IMR-90 (cell line): ENCODE data around the gene PRICKLE2. TPM values are rescaled to one million over a fixed set of nuclear protein-coding genes. Genes with fewer than 3 reads are reported as not detected.

ENCODE experiments used
- ATAC-seq: fragments of 200-7000 bp; cut with Tn5 transposase; 2 replicates; pipeline ENCODE4 v1.9.1; 2020; ENCODE audit warnings: low read depth, mild to moderate bottlenecking, moderate library complexity
- BruUV-seq: library from RNA; stranded (reverse); fragments of 400-500 nt; replicated peaks from 2 replicates; lab custom pipeline; 2021; lab: Mats Ljungman, UMichigan
- CTCF ChIA-PET: fragments of 300-600 bp; formaldehyde crosslinking; extraction: SDS; loops from one replicate; lab custom pipeline; 2021; ENCODE audit warnings: antibody characterized with exemption; lab: Yijun Ruan, JAX
- POLR2A ChIA-PET: fragments of 300-600 bp; sonication (Branson Sonifier 250); formaldehyde crosslinking; loops from one replicate; lab custom pipeline; 2022; ENCODE audit warnings: antibody characterized with exemption; ENCODE audit not compliant: unreplicated experiment; lab: Charles Lee
- DNase-seq: peaks from one replicate; pipeline ENCODE4 v3.0.0; 2013
- H2AFZ ChIP-seq: replicated peaks from 2 replicates; pipeline ENCODE3; 2013; ENCODE audit warnings: low read length, mild to moderate bottlenecking; ENCODE audit not compliant: poor library complexity
- H2AK5ac ChIP-seq: 2 replicates; pipeline ENCODE4 v1.6.1; 2013; ENCODE audit warnings: low read depth, low read length, inconsistent platforms
- H2AK9ac ChIP-seq: replicated peaks from 2 replicates; pipeline ENCODE3; 2013; ENCODE audit warnings: mild to moderate bottlenecking, low read depth, low read length, moderate library complexity; ENCODE audit not compliant: poor library complexity
- H2BK120ac ChIP-seq: 2 replicates; pipeline ENCODE4 v1.6.1; 2013; ENCODE audit warnings: low read depth, low read length, inconsistent platforms
- H2BK15ac ChIP-seq: 3 replicates; pipeline ENCODE4 v1.6.1; 2013; ENCODE audit warnings: low read depth, low read length, inconsistent platforms
- H2BK20ac ChIP-seq: 2 replicates; pipeline ENCODE4 v1.6.1; 2013; ENCODE audit warnings: low read depth, mild to moderate bottlenecking, inconsistent platforms, low read length, moderate library complexity
- H2BK5ac ChIP-seq: 2 replicates; pipeline ENCODE4 v1.6.1; 2013; ENCODE audit warnings: mild to moderate bottlenecking, low read depth, low read length, inconsistent platforms; ENCODE audit not compliant: poor library complexity, severe bottlenecking
- H3K14ac ChIP-seq: replicated peaks from 2 replicates; pipeline ENCODE4 v1.6.1; 2013; ENCODE audit warnings: low read depth, low read length, inconsistent platforms
- H3K18ac ChIP-seq: 2 replicates; pipeline ENCODE4 v1.6.1; 2013; ENCODE audit warnings: low read depth, low read length, control low read depth
- H3K23ac ChIP-seq: 2 replicates; pipeline ENCODE4 v1.6.1; 2013; ENCODE audit warnings: low read depth, low read length, inconsistent platforms
- H3K27ac ChIP-seq: 2 replicates; pipeline ENCODE4 v1.5.1; 2013; ENCODE audit warnings: mild to moderate bottlenecking, control low read depth, low read length; ENCODE audit not compliant: insufficient read depth
- H3K27me3 ChIP-seq: 2 replicates; pipeline ENCODE4 v1.6.1; 2013; ENCODE audit warnings: low read length; ENCODE audit not compliant: control insufficient read depth, insufficient read depth
- H3K36me3 ChIP-seq: 2 replicates; pipeline ENCODE4 v1.6.1; 2013; ENCODE audit warnings: low read length, mixed read lengths; ENCODE audit not compliant: control insufficient read depth, insufficient read depth
- H3K4ac ChIP-seq: 2 replicates; pipeline ENCODE4 v1.6.1; 2013; ENCODE audit warnings: low read depth, low read length, inconsistent platforms
- H3K4me1 ChIP-seq: 2 replicates; pipeline ENCODE4 v1.6.1; 2013; ENCODE audit warnings: low read length, mixed read lengths; ENCODE audit not compliant: control insufficient read depth, insufficient read depth
- H3K4me2 ChIP-seq: 2 replicates; pipeline ENCODE4 v1.6.1; 2013; ENCODE audit warnings: low read depth, mild to moderate bottlenecking, control low read depth, low read length, moderate library complexity
- H3K4me3 ChIP-seq: 2 replicates; pipeline ENCODE4 v1.5.1; 2013; ENCODE audit warnings: low read depth, mild to moderate bottlenecking, control low read depth, low read length, moderate library complexity; ENCODE audit not compliant: insufficient read depth
- H3K56ac ChIP-seq: 2 replicates; pipeline ENCODE4 v1.6.1; 2013; ENCODE audit warnings: low read length, inconsistent platforms; ENCODE audit not compliant: insufficient read depth; ENCODE audit errors: extremely low read depth
- H3K79me1 ChIP-seq, 2 experiments: 2 replicates each; pipeline ENCODE4 v1.6.1; 2013; ENCODE audit warnings: low read length in 2 of 2, inconsistent platforms in 1 of 2, low read depth in 1 of 2
- H3K9ac ChIP-seq: 2 replicates; pipeline ENCODE4 v1.6.1; 2013; ENCODE audit warnings: low read depth, low read length, control low read depth
- H3K9me1 ChIP-seq: 2 replicates; pipeline ENCODE4 v1.6.1; 2013; ENCODE audit warnings: low read length, inconsistent platforms; ENCODE audit not compliant: insufficient read depth
- H3K9me3 ChIP-seq: 2 replicates; pipeline ENCODE4 v1.6.1; 2013; ENCODE audit warnings: low read length; ENCODE audit not compliant: control insufficient read depth, insufficient read depth
- H4K20me1 ChIP-seq: 2 replicates; pipeline ENCODE4 v1.6.1; 2013; ENCODE audit warnings: low read length, inconsistent platforms; ENCODE audit not compliant: insufficient read depth
- H4K5ac ChIP-seq: 2 replicates; pipeline ENCODE4 v1.6.1; 2013; ENCODE audit warnings: mild to moderate bottlenecking, low read depth, low read length, control low read depth
- H4K8ac ChIP-seq, 2 experiments: 2 replicates each; pipeline ENCODE4 v1.6.1; 2013; ENCODE audit warnings: low read depth in 2 of 2, low read length in 2 of 2, control low read depth in 1 of 2, inconsistent platforms in 1 of 2
- H4K91ac ChIP-seq: 2 replicates; pipeline ENCODE4 v1.6.1; 2013; ENCODE audit warnings: low read depth, low read length, inconsistent platforms; ENCODE audit not compliant: insufficient read depth
- BHLHE40 ChIP-seq: fragments of 150-350 bp; IDR thresholded peaks from 2 replicates; pipeline ENCODE4 v1.6.1; 2016; ENCODE audit warnings: mild to moderate bottlenecking, low read depth, low read length
- CEBPB ChIP-seq: IDR thresholded peaks from 2 replicates; pipeline ENCODE4 v1.6.1; 2012; ENCODE audit warnings: low read depth, low read length, improper control_type of control experiment
- CHD1 ChIP-seq: IDR thresholded peaks from 2 replicates; pipeline ENCODE4 v1.6.1; 2012; ENCODE audit warnings: low read depth, low read length, improper control_type of control experiment
- MAFK ChIP-seq: IDR thresholded peaks from 2 replicates; pipeline ENCODE4 v1.6.1; 2012; ENCODE audit warnings: low read depth, low read length, improper control_type of control experiment
- MXI1 ChIP-seq: IDR thresholded peaks from 2 replicates; pipeline ENCODE4 v1.6.1; 2012; ENCODE audit warnings: low read depth, mild to moderate bottlenecking, low read length, moderate library complexity, borderline replicate concordance
- NFE2L2 ChIP-seq: fragments of 150-350 bp; IDR thresholded peaks from 2 replicates; pipeline ENCODE4 v1.6.1; 2016; ENCODE audit warnings: low read depth, mild to moderate bottlenecking, low read length
- POLR2A ChIP-seq: IDR thresholded peaks from 2 replicates; pipeline ENCODE4 v1.6.1; 2012; ENCODE audit warnings: mild to moderate bottlenecking, low read depth, low read length
- RAD21 ChIP-seq: IDR thresholded peaks from 2 replicates; pipeline ENCODE4 v1.6.1; 2012; ENCODE audit warnings: low read length, improper control_type of control experiment
- RCOR1 ChIP-seq: IDR thresholded peaks from 2 replicates; pipeline ENCODE4 v1.6.1; 2012; ENCODE audit warnings: mild to moderate bottlenecking, low read length, improper control_type of control experiment; ENCODE audit not compliant: insufficient replicate concordance
- RFX5 ChIP-seq: IDR thresholded peaks from 2 replicates; pipeline ENCODE4 v1.8.0; 2012; ENCODE audit warnings: low read depth, mild to moderate bottlenecking, low read length, moderate library complexity
- SMC3 ChIP-seq: fragments of 150-350 bp; IDR thresholded peaks from 2 replicates; pipeline ENCODE4 v1.6.1; 2016; ENCODE audit warnings: low read depth, mild to moderate bottlenecking, antibody characterized with exemption, low read length, moderate library complexity
- USF2 ChIP-seq: fragments of 150-350 bp; IDR thresholded peaks from 2 replicates; pipeline ENCODE4 v1.6.1; 2017; ENCODE audit warnings: mild to moderate bottlenecking, antibody characterized with exemption, low read length, low read depth
- WGBS, 2 experiments: methylation state at CpG; one replicate each; pipeline versions ENCODE4 v1.1.5 to v1.1.7; 2013; ENCODE audit warnings: missing lambda C conversion rate in 2 of 2; ENCODE audit not compliant: insufficient read length in 1 of 2; ENCODE audit errors: extremely low coverage in 2 of 2; 5-methylcytosine and 5-hydroxymethylcytosine counted together
- dilution Hi-C: fragments of 300-500 bp; cut with HindIII; formaldehyde crosslinking; loops from one replicate; pipeline ENCODE4 v1.14.3; 2018; ENCODE audit warnings: low sequenced_read_pairs; ENCODE audit not compliant: unreplicated experiment
- in situ Hi-C: fragments of 300-500 bp; cut with MboI; formaldehyde crosslinking; loops from 3 replicates; pipeline ENCODE4 v1.14.3; 2019; ENCODE audit warnings: low sequenced_read_pairs, inconsistent platforms, mixed read lengths
- intact Hi-C: fragments of 100-400 bp; cut with micrococcal nuclease; formaldehyde crosslinking; loops from 2 replicates; pipeline ENCODE4 v1.10.0; 2022
- polyA plus RNA-seq, 3 experiments: library from polyadenylated mRNA; depleted of rRNA; stranded (reverse); fragments of >200 nt; gene quantifications; 2 replicates each; pipeline ENCODE4 v1.2.3, GENCODE V29; 2012; ENCODE audit warnings: low replicate concordance in 1 of 3
- total RNA-seq: library from RNA; depleted of rRNA; stranded (reverse); fragments of >200 nt; gene quantifications from 2 replicates; pipeline ENCODE4 v1.2.3, GENCODE V29; 2012
- TF ChIP-seq, protein P1 (sequence below): conservative IDR thresholded peaks from 2 replicates; pipeline ENCODE4 v1.5.1; 2012; ENCODE audit warnings: mild to moderate bottlenecking, low read depth, low read length, improper control_type of control experiment
- TF ChIP-seq, protein P2 (sequence below): fragments of 150-350 bp; IDR thresholded peaks from 2 replicates; pipeline ENCODE4 v1.6.1; 2016; ENCODE audit warnings: low read depth, mild to moderate bottlenecking, low read length, moderate library complexity, borderline replicate concordance

Gene PRICKLE2
- total and polyA plus RNA-seq, 2 of the 4 experiments (the other 2 are of a cell fraction) = 4.1 to 14.2 TPM

DNA sequence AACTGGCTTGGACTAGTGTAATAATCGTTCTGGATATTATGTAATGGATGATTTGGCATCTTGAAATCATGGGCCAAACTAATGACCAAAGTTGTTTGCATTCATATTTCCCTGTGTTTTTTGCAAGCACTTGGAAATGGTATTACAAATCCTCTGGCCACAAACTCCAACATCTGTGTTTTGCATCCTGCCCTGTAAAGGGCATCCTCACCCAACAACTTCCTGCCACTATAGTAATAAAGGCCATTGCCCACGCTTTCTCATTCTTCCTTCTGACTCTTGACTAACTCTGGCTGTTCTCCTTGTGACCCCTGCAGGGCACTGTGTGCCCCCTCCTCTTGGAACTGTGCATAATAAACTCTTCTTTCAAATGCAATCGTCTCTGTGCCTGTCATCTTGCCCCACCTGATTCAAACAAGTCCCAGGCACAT is 176.6 kb downstream of the PRICKLE2 start:
- peak; percentile 16 for DNase-seq
- no TSS peak for BruUV-seq

More for the DNA sequence above, 176.6 kb downstream of the PRICKLE2 start:
- TF ChIP-seq CEBPB (no peak), BHLHE40 (no peak), RCOR1 (no peak), MXI1 (no peak), SMC3 (no peak), RFX5 (no peak), NFE2L2 (no peak), RAD21 (no peak), MAFK (no peak), USF2 (no peak), CHD1 (no peak), POLR2A (no peak)
- TF ChIP-seq, protein P1, sequence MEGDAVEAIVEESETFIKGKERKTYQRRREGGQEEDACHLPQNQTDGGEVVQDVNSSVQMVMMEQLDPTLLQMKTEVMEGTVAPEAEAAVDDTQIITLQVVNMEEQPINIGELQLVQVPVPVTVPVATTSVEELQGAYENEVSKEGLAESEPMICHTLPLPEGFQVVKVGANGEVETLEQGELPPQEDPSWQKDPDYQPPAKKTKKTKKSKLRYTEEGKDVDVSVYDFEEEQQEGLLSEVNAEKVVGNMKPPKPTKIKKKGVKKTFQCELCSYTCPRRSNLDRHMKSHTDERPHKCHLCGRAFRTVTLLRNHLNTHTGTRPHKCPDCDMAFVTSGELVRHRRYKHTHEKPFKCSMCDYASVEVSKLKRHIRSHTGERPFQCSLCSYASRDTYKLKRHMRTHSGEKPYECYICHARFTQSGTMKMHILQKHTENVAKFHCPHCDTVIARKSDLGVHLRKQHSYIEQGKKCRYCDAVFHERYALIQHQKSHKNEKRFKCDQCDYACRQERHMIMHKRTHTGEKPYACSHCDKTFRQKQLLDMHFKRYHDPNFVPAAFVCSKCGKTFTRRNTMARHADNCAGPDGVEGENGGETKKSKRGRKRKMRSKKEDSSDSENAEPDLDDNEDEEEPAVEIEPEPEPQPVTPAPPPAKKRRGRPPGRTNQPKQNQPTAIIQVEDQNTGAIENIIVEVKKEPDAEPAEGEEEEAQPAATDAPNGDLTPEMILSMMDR = no peak
- TF ChIP-seq, protein P2, sequence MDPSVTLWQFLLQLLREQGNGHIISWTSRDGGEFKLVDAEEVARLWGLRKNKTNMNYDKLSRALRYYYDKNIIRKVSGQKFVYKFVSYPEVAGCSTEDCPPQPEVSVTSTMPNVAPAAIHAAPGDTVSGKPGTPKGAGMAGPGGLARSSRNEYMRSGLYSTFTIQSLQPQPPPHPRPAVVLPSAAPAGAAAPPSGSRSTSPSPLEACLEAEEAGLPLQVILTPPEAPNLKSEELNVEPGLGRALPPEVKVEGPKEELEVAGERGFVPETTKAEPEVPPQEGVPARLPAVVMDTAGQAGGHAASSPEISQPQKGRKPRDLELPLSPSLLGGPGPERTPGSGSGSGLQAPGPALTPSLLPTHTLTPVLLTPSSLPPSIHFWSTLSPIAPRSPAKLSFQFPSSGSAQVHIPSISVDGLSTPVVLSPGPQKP = no peak
- peak; percentile 29; the same call in 1 of the 2 replicates for ATAC-seq
- CTCF ChIA-PET = no interaction called here
- Histone ChIP-seq H4K20me1 (no peaks in the 10 kb centered on the region), H2AFZ (no peak overlapping the region), H2AK9ac (no peak overlapping the region), H3K4me1 (no peaks in the 10 kb centered on the region; the same call in 1 of the 2 replicates), H2BK120ac (no peak overlapping the region), H3K4ac (no peak overlapping the region), H2BK20ac (no peak overlapping the region), H3K9me3 (no peaks in the 10 kb centered on the region), H3K9ac (no peak overlapping the region), H3K18ac (no peak overlapping the region), H2BK15ac (no peak overlapping the region), H3K79me1 (no peaks in the 10 kb centered on the region), H3K14ac (0 out of 2 replicates have a peak overlapping the region, but pooled peaks have one; percentile 2), H3K36me3 (no peaks in the 10 kb centered on the region), H3K27ac (no peak overlapping the region), H3K4me2 (no peak overlapping the region), H4K8ac (no peak overlapping the region), H3K9me1 (peaks cover 16% of the 10 kb centered on the region), H4K91ac (no peak overlapping the region), H4K5ac (no peak overlapping the region), H3K4me3 (no peak overlapping the region), H3K56ac (no peak overlapping the region), H3K23ac (no peak overlapping the region), H2BK5ac (no peak overlapping the region), H3K27me3 (no peaks in the 10 kb centered on the region), H2AK5ac (no peak overlapping the region)
- dilution Hi-C loops (loop anchor here (25.0 kb wide), 1 partner anchor 414 kb away; no protein-coding TSS in a partner anchor), in situ Hi-C loops (loop anchor here (25.0 kb wide), 1 partner anchor 164 kb away; no protein-coding TSS in a partner anchor), intact Hi-C loops (no loop called here)
- POLR2A ChIA-PET = no interaction called here
- 67% methylated on average over 1 of the region's 3 CpGs; no CpG with 5 or more reads in 1 of the 2 experiments for WGBS, 2 experiments
